Measurements from ENCODE around the gene PGBD4. TPM values are rescaled to one million over a fixed set of nuclear protein-coding genes. Genes with fewer than 3 reads are reported as not detected.

The PGBD4 gene
- 0.76 TPM for total RNA-seq

GRCh38 chr15:34101366-34102174 is at the start of gene PGBD4, which contains the start of gene EMC7:
Gene PGBD4 (plus strand): TSS chr15:34102083. CDS start chr15:34102532, 449 bp downstream.
Gene EMC7 (minus strand): TSS chr15:34101862. CDS start chr15:34101839, 23 bp downstream.
- peak; percentile 100 for ATAC-seq

DNA sequence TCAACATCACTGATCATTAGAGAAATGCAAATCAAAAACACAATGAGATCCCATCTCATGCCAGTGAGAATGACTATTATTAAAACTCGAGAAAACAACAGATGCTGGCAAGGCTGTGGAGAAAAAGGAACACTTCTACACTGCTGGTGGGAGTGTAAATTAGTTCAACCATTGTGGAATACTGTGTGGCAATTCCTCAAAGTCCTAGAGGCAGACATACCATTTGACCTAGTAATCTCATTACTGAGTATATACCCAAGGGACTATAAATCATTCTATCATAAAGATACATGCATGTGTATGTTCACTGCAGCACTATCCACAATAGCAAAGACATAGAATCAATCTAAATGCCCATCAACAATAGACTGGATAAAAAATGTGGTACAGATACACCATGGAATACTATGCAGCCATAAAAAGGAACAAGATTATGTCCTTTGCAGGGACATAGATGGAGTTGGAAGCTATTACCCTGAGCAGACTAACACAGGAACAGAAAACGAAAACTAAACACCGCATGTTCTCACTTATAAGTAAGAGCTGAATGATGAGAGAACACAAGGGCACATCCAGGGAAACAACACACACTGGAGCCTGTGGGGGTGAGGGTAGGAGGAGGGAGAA is 47.7 kb upstream of the PGBD4 start:
- no peak for ATAC-seq

GRCh38 chr15:34055868-34056595 is 45.9 kb upstream of the PGBD4 start:
- ATAC-seq, result peak; percentile 18

DNA sequence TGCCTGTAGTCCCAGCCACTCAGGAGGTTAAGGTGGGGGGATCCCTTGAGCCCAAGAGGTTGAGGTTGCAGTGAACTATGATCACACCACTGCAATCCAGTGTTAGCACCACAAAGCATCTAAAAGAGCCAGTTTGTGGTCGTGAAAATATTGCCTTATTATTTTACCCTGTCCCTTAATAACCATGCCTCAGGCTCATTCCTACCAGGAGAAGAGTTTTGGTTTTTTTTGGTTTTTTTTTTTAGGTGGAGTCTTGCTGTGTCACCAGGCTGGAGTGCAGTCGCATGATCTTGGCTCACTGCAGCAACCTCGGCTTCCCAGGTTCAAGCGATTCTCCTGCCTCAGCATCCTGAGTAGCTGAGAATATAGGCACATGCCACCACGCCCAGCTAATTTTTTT is 45.0 kb upstream of the PGBD4 start:
- ATAC-seq, result no peak

- no peak for ATAC-seq
Measured at GRCh38 chr15:34059476-34059875, 42.4 kb upstream of the PGBD4 start.

DNA sequence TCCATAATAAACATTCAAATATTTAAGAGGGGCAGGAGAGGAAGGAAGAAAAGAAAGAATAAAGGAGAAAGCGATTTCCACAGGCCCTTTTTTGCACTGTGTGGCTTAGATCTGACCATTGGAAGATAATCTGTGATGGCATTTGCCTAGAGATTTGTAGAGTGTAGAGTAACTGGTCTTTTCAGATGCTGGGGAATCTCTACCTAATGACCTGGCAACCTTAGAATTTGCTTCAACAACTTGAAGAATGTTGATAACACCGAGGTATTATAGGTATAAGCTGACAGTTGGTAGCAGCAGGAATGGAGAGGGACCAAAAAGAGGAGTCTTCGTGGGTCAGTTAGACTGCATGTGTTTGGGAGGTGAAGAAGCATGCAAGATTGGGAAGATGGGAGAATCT is 41.9 kb upstream of the PGBD4 start:
- no peak for ATAC-seq

GRCh38 chr15:34064438-34064837 is 37.4 kb upstream of the PGBD4 start:
- ATAC-seq, result peak; percentile 16

DNA sequence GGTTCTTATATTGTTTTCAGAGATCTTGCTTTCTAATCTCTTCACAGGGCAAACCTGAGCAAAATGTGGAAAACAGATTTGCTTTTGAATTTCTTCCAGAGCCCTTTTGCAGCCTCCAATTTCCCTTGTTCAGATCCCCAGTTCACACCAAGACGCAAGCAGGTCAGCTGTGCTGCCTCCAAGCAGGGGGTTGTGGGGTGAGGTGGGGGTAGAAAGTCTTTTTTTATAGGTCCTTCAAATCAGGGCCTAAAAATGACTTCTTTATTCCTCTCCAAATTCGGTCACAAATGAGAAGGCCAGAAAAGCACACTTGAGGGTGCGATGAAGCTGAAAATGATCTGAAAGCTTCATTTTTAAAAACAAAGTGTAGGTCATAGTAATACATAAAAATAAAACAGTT is 36.6 kb upstream of the PGBD4 start:
- no peak for ATAC-seq

DNA sequence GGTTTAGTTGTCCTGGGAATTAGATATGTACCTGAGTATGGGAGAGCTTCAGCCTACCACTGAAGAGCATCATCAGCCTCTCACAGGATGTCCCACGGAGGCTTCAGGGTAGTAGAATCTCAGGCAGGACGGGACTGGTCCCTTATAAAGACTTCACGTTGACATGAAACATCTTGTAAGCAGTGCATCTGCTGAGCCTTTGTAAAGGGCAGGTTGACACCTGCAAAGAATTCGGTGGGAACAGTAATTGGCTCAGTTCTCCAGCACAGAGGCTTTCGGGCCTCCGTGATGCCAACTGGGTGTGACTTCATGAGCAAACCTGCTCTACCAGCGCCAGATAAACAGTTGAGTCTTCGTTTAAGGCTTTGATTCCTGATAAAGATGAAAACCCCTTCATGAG is 35.9 kb upstream of the PGBD4 start:
- ATAC-seq, result peak; percentile 94

DNA sequence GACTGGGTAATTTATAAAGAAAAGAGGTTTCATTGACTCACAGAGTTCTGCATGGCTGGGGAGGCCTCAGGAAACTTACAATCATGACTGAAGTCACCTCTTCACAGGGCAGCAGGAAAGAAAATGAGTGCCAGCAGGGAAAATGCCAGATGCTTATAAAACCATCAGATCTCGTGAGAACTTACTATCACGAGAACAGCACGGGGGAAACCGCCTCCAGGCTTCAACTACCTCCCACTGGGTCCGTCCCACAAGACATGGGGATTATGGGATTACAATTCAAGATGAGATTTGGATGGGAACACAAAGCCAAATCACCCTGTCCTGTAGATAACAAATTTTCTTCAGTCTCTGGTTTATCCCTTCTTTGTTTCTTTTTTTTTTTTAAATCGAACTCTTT is 31.9 kb upstream of the PGBD4 start:
- no peak for ATAC-seq

GRCh38 chr15:34076785-34077184 is 25.1 kb upstream of the PGBD4 start:
- no peak for ATAC-seq

DNA sequence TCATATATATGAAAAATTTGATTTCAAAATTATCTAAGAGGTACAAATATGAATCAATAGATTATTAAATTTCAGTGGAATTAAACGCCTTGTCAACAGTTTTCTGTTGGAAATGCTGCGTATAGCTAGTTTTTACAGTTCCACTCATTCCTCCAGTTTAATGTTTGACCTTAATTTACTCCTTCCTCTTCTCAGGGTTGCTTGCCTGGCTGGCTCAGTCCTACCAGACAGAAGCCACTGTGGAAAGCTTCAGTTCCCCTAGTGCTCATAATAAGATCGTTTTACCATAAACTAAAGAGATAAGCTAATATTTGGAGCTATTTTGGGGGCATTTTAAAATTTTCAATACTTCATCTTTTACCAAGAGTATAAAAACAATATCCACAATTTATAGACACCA is 23.0 kb upstream of the PGBD4 start:
- ATAC-seq, result no peak

DNA sequence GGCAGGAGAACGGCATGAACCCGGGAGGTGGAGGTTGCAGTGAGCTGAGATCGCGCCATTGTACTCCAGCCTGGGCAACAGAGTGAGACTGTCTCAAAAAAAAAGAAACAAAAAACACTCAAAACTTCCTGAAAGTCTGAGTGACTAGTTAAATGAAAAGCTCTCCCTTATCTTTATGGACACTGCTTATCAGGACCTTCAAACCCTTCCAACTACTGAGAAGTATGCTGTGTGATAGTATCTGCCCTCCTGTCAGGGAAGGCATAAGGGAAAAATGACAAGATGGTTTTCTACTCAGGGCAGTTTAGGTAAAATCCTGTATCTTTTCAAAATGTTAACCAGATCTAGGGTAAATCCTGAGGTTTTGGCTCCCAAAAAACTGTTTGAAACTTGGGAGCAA is 22.0 kb upstream of the PGBD4 start:
- no peak for ATAC-seq

DNA sequence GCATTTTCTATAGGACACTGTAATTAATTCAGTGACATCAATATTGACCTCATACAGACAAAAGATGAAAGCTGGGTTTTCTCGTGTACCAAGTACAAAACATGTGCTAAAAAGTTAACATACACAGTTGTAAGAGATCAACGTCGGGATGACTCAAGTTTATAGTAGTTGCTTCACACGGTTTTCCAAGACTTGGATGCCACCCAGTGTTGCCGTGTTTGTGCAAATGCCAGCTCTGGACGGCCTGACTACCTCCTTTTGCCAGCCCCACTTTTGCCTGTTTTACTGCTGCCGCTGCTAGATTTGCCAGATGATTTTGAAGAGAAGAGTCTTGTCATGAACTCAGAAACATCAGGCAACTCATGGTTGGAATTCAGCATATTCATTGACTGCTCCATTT is 17.8 kb upstream of the PGBD4 start:
- ATAC-seq, result peak; percentile 86

DNA sequence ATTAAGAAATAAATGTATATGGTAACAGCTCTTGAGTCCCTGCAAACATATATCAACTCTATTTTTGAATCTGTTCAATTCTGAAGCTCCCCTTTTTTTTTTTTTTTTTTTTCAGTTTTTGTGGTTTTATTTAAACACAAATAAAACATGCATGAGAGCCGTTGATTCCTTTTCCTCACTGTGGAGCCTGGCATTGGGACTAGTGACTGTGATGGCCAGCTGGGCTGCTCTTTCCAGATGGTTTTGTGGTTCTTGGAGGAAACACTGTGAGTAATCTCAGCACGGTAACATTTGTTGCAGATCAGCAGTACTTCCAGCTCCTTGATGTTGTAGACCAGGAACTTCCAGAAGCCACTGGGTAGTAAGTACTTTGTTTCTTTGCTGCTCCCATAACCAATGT is 16.1 kb upstream of the PGBD4 start:
- no peak for ATAC-seq

GRCh38 chr15:34099914-34100313 is 2.0 kb upstream of the PGBD4 start:
- ATAC-seq, result no peak

DNA sequence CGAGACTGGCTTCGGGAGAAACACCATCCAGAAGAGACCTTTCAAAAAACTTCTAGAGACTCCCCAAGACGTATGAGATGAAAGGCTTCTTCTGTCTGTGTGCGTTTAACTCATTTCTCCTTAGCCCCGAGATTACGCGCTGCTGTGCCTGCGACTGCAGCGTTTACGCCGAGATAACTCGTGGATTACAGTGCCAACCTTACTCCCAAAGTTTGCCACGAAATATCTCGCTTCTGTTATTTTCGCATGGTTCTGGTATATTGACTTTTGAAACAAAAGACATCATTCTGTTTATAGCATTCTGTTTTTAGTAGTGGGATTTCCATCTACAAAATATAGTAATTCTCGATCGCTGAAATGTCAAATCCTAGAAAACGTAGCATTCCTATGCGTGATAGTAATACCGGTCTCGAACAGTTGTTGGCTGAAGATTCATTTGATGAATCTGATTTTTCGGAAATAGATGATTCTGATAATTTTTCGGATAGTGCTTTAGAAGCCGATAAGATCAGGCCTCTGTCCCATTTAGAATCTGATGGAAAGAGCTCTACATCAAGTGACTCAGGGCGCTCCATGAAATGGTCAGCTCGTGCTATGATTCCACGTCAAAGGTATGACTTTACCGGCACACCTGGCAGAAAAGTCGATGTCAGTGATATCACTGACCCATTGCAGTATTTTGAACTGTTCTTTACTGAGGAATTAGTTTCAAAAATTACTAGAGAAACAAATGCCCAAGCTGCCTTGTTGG is 467 bp downstream of the PGBD4 start:
- no peak for ATAC-seq

DNA sequence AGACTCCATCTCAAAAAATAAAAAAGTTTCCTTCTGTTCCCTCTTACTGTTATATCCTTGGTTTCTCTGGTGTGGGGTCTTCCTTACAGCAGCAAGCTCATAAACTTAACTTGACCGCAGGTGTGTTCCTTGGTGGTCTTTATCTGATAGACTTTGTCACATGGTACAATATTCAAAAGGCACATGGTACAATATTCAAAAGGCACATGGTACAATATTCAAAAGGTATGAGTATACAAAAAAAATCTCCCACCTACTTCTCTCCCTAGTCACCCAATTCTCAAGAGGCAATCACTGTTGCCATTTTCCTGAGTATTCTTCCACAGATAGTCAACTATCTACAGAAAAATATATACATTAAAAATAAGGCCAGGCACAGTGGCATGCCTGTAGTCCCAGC is 4.5 kb downstream of the PGBD4 start:
- no peak for ATAC-seq

GRCh38 chr15:34107315-34107714 is 5.4 kb downstream of the PGBD4 start:
- ATAC-seq, result no peak

GRCh38 chr15:34109797-34110663 is 8.1 kb downstream of the PGBD4 start:
- no peak for ATAC-seq

DNA sequence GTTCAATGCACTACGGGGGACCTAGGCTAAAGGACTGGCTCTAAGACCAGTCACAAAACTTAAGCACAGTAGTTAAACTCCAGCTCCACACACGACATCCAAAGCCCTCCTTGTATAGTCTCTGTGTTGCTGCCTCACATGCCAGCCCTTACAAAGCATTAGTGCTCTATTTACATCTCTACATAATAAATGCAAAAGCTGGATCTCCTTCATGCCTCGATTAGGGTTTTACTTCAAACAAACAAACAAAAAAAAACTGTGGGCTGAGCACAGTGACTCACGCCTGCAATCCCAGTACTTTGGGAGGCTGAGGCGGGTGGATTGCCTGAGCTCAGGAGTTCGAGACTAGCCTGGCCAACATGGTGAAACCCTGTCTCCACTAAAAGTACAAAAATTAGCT is 9.6 kb downstream of the PGBD4 start:
- no peak for ATAC-seq

DNA sequence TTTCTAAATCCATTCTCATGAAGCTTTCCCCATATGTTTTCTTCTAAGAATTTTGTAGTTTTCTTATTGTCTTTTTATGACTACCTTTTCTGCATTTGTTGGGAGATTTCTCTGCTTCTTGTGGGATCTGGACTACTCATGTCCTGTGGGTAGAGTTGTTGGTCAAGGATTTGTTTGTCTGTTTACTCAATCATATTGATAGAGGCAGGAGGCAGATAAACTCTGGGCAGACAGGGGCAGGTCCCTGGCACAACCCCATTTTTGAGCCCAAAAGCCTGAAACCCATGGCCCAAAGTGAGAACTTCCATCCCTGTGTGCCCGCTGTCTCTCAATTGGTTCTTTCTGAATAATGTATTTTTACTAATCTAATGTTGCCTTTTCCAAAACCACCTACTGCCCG is 12.3 kb downstream of the PGBD4 start:
- no peak for ATAC-seq

Data from esophagus mucosa (tissue), 1 donor.